Activated CD8-positive, alpha-beta memory T cell treated with anti-CD3 and anti-CD28 coated beads for 24 hours (primary cell): ENCODE measurements around the gene NFATC1.
"Not testable (repeated sequence)": the region's sequence is repeated elsewhere in the genome, so short reads cannot be mapped to it uniquely, and the experiment has no call there.

ENCODE experiments used
- DNase-seq: peaks from one replicate; pipeline ENCODE4 v3.0.0-alpha.2; 2020

Gene NFATC1

GRCh38 chr18:79479116-79479760, 83.5 kb downstream of the NFATC1 start:
- no peak for DNase-seq

DNA sequence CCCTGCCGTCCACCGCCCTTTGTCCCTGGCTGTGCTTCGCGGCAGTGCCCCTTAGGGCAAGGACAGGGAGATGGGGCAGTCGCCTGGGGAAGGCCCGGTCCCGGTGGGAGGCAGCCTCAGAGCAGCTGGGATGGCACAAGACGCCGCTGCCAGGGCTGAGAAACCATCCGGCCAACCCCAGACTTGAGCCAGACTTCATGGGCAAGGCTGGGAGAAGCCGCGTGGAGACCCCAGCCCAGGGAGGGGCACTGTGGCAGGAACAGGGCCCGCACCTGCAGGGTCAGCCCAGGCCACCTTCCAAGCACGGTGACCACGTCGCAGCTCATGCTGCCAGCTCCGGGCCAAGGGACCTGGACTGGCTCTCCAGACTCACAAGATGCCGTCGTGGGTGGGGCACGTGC, 84.0 kb downstream of the NFATC1 start:
- no peak for DNase-seq

- DNase-seq, result no peak
Measured at GRCh38 chr18:79480171-79481045, 84.7 kb downstream of the NFATC1 start.

DNA sequence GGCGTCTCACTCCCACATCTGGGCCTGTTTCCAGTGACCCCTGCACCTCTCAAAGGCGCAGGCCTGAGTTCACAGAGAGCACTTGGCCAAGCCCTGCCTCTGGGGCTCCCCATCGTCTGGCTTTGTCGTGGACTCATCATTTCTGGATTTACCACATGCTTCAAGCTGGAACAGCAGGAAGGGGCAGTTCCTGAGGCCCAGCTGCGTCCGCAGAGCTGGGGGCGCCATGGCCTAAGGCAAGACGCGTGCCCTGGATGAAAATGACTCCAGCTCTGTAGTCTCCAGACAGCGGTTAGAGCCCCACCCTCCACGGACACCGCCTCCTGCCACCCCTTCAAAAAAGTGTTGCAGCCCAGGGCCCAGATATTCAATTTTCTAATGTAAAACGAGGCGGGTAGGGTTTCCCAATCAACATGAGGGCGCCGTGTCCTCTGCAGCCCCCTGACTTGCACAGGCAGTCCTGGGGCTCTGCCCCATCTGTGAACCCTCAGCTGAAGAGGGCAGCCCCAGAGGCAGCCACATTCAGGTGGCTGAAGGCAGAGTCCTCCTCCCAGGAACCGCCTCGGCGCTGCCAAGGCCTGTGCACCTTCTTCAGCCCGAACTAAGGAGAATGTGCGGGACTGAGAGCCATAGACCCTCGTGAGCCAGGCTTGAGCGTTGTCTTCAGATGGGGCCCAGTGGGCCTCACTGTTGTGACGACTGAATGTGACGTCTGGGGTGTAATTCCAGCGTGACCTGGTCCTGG, 85.5 kb downstream of the NFATC1 start:
- no peak for DNase-seq

DNA sequence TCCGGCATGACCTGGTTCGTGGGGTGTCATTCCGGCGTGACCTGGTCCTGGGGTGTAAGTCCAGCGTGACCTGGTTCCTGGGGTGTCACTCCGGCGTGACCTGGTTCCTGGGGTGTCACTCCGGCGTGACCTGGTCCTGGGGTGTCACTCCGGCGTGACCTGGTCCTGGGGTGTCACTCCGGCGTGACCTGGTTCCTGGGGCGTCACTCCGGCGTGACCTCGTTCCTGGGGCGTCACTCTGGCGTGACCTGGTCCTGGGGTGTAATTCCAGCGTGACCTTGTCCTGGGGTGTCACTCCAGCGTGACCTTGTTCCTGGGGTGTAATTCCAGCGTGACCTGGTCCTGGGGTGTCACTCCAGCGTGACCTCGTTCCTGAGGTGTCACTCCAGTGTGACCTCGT, 87.7 kb downstream of the NFATC1 start:
- not testable (repeated sequence) for DNase-seq

DNA sequence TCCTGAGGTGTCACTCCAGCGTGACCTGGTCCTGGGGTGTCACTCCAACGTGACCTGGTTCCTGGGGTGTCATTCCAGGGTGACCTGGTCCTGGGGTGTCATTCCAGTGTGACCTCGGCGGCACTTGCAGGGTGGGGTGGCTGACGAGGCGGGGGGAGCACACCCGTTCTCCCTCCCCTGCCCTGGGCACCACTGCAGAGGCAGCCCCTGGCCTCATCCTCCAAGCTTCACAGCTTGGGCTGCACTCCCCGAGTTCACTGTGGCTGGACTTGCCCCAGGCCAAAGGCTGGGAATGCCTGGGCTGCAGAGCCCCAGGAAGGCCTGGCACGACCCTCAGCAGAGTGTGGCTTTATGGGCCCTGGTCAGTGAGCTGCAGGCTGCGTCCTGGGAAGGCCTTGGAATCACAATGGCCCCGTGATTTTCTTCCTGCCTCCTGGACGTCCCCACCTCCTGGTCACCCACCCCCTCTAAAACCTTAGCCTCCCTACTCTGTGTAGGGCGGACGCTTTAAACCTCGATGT, 88.3 kb downstream of the NFATC1 start:
- no peak for DNase-seq

DNA sequence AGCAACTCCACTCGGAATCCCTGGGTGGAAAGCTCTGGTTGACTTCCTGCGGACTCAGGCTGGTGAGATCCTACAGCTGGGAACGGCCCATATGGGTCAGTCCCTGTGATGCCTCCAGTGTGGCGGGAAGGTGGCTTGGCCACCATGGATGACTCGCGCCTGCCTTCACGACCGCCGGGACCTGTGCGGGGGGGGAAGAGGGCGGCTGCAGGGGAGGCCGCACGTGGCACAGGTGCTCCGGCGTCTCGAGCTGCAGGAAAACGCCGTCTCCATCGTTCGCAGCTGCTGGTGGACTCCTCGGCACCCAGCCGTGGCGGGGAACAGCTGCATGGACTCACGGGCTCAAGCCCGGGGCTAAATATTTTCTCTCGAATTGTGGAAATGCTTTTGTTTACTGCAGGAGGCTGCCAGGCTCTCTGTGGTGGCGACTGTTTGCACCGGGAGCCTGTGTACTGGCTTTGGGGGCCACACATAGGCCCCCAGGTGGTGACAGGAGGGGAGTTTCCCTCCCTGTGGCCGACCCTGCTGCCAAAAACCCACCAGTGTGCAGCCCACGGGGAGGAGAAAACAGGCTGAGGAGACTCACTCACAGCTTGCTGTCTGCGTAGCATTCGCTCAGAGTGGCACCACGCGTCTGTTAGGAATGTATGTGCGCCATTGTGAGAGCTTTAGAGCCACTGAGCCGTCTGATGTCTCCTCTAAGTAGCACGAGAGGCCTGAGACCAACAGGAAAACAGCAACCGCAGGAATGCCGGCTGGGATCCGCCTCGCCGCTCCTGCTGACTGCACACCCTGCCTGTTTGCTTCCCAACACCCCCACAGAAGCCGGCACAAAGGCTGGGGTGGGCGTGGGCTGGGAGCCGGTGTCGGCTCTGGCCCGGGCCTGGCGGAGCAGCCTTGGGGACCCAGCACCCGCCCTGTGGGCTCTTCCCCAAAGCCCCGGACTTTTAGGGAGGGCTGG, 89.2 kb downstream of the NFATC1 start:
- no peak for DNase-seq

DNA sequence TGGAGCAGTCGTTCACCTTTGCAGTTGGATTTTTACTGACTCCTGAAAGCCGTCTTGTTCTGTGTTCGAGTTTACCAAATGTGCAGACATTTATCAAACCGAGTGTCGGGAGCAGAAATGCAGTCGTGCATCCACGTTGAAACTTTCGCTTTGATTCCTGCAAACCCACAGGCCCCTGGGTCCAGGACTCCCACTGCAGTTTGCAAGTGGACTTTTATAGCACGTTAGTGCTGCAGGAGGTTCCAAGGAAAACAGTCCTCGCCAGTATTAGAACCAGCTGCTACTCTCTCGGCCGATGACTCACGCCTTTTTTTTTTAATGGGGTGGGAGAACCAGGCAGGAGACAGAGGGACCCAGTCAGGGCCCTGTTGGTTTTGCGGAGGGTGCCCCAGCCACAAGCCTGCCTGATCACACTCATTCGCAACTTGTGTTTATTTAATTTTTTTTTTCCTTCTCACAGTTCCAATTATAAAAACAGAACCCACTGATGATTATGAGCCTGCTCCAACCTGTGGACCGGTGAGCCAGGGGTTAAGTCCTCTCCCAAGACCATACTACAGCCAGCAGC, 90.1 kb downstream of the NFATC1 start:
- DNase-seq, result no peak

- DNase-seq, result no peak
Measured at GRCh38 chr18:79486356-79487182, 90.8 kb downstream of the NFATC1 start.

GRCh38 chr18:79487183-79487800, 91.6 kb downstream of the NFATC1 start:
- DNase-seq, result no peak

DNA sequence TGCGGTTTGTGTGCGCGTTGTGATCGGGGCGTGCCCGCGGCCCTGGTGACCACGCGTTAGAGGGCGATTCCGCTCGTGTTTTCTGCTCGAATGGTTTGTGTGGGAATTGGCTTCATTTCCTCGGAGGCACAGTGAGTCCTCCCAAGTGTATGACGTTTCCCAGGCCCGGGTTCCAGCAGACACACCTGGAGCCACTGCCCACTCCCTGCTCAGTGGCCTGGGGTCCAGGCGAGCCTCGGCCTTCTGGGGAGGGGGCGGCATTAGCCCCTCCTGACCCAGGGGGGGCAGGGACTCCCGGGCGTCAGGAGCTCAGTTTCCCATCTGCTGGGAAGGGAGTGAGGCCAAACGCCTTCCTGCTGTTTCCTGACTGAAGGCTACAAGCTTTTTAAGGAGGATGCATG, 92.1 kb downstream of the NFATC1 start:
- DNase-seq, result no peak

DNA sequence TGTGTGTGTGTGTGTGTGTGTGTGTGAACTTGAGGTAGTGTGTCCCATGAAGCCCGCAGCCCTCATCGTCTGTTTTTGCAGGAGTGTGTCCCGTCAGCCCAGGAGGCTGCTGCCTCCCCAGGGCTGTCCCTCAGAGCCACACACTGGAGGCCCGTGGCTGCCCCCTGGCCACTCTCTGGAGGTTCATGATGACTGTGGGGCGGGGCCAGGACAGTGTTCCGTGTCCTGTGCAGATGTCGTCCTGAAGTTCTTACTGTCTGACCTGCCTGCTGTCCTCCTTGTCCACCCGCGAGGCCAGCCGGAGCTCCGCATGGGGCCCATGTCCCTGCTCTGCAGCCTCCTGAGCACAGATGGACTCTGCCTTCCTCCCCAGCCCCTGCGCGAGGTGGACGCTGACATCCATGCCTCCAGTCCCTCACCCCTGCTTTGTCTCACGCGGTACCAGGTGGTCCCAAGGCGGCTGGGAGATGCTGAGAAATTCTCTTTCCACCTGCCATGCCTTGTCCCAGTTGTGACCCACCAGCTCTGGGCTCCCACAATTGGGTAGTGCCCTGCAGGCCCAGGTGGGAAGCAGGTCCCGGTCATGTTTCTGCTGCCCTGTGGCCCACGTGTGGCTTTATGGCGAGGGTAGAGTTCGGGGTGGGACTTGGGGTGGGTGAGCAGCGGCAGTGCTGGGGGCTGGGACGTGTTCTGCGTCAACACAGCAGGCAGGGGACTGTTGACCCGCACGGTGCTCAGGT, 92.8 kb downstream of the NFATC1 start:
- DNase-seq, result no peak

- no peak for DNase-seq
Measured at GRCh38 chr18:79489051-79489898, 93.5 kb downstream of the NFATC1 start.

DNA sequence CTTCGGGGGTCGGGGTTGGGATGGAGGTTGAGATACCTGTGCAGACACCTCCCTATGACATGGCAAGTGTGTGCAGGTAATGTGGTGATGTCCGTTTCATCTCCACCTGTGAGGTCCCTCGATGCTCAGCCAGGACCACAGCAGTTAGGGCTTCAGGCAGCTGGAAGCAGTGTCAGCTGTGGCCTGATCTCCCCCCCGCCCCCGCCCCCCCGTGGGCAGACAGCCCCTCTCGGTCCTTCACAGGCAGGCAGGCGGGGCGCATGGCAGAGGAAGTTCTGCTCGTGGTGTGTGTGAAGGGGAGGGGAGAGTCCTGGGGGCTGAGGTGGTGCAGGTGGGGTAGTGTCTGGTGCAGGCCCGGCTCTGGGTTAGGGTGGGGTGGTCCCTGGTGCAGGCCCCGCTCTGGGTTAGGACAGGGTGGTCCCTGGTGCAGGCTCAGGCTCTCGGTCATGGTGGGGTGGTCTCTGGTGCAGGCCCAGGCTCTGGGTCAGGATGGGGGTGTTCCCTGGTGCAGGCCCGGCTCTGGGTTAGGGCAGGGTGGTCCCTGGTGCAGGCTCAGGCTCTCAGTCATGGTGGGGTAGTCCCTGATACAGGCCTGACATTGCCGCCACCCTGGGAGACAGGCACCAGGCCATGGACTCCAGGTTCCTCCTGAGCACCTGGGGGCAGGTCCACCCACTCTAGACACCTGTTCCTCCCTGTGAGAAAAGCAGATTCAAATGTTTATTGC, 94.3 kb downstream of the NFATC1 start:
- no peak for DNase-seq

GRCh38 chr18:79490626-79491041, 94.9 kb downstream of the NFATC1 start:
- no peak for DNase-seq

DNA sequence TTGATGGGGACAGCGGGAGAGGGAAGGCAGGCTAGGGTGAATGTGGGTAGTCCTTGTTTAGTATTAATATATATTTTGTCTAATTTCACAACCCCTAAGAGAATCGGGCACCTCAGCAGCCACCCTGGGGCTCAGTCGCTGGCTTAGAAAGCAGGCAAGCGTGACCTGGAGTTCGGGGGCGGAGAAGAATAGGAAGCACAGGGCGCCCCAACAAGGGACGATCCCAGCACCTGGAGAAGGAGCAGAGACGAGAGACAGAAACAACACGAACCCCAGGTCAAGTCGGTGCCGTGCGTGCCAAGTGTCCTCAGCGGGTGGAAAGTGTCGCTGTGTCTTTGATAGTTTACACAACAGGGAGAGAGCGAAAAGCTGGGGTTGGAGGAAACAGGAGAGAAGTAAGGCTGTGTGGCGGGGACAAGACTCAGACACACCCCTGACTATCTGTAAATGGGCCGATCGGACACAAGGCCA, 95.4 kb downstream of the NFATC1 start:
- no peak for DNase-seq

GRCh38 chr18:79493211-79493800, 97.6 kb downstream of the NFATC1 start:
- no peak for DNase-seq
